GM12892 (cell line): ENCODE data around the gene TMEM121B.

Source experiments
- DNase-seq: peaks from one replicate; pipeline ENCODE4 v3.0.0; 2011; ENCODE audit not compliant: insufficient read length
- FAIRE-seq: peaks from 2 replicates; lab custom pipeline; 2011; peaks lifted over from hg19 to GRCh38; lab: Jason Lieb, UNC
- POLR2A ChIP-seq: IDR thresholded peaks from 2 replicates; pipeline ENCODE4 v1.6.1; 2011; ENCODE audit warnings: low read depth, low read length, control low read depth
- POLR2AphosphoS5 ChIP-seq: IDR thresholded peaks from 2 replicates; pipeline ENCODE4 v1.6.1; 2011; ENCODE audit warnings: low read depth, low read length, control low read depth
- TAF1 ChIP-seq: IDR thresholded peaks from 2 replicates; pipeline ENCODE4 v1.6.1; 2011; ENCODE audit warnings: low read depth, mild to moderate bottlenecking, control low read depth, low read length, borderline replicate concordance

Gene TMEM121B

GRCh38 chr22:17116572-17117330 lies 4.4 kb downstream of the TMEM121B start:
- FAIRE-seq, result no peak
- TF ChIP-seq POLR2A (no peak), POLR2AphosphoS5 (no peak), TAF1 (no peak)
- DNase-seq, result no peak

GRCh38 chr22:17115945-17116565 lies 5.1 kb downstream of the TMEM121B start:
- DNase-seq, result no peak
- FAIRE-seq, result no peak
- TF ChIP-seq TAF1, result no peak
- TF ChIP-seq POLR2AphosphoS5, result no peak
- no peak for TF ChIP-seq POLR2A

DNA sequence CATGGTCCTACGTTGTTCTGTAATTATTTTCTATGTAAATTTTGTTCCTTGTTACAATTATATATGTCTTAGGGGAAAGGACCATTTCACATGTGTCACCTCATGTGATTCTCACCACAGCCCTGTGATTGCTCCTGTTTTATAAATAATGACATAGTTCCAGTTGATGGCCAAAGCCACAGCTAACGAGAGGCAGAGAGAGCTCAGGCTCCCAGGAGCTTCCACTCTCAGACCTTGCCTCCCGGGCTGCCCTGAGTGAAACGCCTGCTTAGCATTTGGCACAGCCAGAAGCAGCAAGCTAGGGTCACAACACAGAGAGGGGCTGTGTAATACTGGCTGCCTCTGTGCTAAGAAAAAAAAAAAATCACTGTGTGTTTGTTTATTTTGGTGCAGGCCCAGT lies 5.9 kb downstream of the TMEM121B start:
- TF ChIP-seq TAF1 (no peak), POLR2AphosphoS5 (no peak), POLR2A (no peak)
- FAIRE-seq (no peak), DNase-seq (no peak)

- TF ChIP-seq POLR2A (no peak), TAF1 (no peak), POLR2AphosphoS5 (no peak)
- DNase-seq, result no peak
- FAIRE-seq, result no peak
Measured at GRCh38 chr22:17114898-17115235, 6.3 kb downstream of the TMEM121B start.

DNA sequence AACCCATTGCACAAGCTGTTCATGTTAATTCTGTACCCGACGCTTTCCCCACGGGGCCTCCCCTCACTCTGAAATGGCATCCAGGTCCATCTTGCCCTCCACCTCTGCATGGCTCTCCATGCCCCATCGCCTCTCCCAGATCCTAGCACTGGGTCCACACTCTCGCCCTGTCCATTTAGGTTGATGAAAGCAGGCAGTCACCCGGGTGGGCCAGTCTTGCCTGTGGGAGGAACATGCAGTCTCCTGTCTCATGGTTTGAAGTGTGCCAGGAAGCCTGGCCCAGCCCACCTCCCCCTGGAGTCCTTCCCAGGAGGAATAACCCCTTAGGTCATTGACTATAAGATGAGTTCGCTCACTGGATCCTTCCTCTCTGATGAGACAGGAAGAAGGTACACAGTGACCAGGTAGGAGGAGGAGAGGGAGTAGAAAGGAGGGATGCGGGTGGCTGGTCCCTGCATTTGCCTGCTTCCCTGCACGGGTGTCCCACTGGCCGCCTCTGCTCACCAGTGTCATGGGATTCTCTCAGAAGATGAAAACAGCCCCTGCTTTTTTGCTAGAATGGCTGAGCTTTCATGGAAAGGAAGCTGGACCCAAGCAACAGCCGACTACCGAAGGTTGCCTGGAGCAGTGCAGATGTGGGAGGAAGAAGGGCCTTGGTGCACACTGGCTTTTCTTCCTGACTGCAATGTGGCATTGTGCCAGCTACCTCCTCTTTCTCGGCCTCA lies 6.8 kb downstream of the TMEM121B start:
- DNase-seq (no peak), FAIRE-seq (no peak)
- TF ChIP-seq POLR2A (no peak), POLR2AphosphoS5 (no peak), TAF1 (no peak)

DNA sequence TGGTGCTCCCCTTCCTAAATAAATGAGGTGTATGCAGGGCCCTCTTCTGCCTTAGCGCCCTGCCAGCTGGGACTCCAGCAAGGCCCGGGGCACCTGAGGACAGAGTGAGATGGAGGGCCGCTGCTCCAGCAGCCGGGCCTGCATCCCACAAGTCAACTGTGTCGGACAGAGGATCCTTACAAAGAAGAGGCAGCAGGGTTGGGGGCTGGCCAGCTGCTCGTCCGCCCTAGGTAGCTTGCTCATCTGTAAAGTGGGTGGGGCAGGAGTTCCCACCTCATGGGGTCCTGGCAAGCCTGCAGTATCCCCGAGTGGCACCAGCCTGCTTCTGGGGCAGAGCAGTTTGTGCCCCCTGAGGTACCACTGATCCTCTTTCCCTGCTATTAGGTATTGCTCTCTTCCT lies 7.6 kb downstream of the TMEM121B start:
- TF ChIP-seq TAF1 (no peak), POLR2AphosphoS5 (no peak), POLR2A (no peak)
- DNase-seq (no peak), FAIRE-seq (no peak)

GRCh38 chr22:17112491-17113042 lies 8.6 kb downstream of the TMEM121B start:
- TF ChIP-seq POLR2AphosphoS5, result no peak
- TF ChIP-seq POLR2A, result no peak
- no peak for TF ChIP-seq TAF1
- DNase-seq (no peak), FAIRE-seq (no peak)

DNA sequence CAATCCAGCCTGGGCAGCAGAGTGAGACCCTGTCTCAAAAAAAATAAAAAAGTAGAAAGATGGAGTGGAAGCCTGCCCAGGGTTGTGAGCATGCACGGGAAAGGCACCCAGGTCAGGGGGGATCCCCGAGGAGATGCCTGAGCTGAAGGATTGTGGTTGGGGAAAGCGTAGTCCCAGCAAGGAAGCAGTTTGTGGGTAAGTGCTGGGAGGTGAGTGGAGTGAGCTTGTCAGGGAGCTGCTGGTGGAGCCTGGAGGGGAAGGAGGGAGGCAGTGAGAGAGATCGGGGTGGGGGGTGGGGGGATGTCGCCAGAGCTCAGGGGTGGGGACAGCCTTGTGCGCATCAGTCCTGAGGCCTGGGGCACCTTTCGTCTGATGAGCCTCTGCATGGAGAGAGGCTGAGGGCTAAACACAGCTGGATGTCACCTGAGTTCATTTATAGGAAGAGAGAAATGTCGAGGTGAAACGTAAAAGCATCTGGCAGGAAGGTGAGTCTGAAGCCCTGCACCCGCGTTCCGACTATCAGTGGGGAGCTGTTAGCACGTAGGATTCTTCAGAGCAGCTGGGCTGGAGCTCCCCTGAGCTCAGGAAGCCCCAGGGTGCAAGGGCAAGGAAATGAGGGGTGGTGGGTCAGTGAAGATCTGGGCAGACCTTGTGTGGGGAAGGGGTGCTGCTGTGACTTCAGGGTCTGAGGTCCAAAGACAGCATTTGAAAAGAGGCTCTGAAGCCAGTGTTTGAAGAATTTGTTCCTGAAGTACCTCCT lies 10.2 kb downstream of the TMEM121B start:
- DNase-seq (no peak), FAIRE-seq (no peak)
- TF ChIP-seq POLR2A (no peak), TAF1 (no peak), POLR2AphosphoS5 (no peak)

GRCh38 chr22:17109976-17110375 lies 11.2 kb downstream of the TMEM121B start:
- FAIRE-seq (no peak), DNase-seq (no peak)
- TF ChIP-seq TAF1 (no peak), POLR2A (no peak), POLR2AphosphoS5 (no peak)

GRCh38 chr22:17109113-17109865 lies 11.9 kb downstream of the TMEM121B start:
- DNase-seq (no peak), FAIRE-seq (no peak)
- no peak for TF ChIP-seq TAF1
- no peak for TF ChIP-seq POLR2AphosphoS5
- TF ChIP-seq POLR2A, result no peak

DNA sequence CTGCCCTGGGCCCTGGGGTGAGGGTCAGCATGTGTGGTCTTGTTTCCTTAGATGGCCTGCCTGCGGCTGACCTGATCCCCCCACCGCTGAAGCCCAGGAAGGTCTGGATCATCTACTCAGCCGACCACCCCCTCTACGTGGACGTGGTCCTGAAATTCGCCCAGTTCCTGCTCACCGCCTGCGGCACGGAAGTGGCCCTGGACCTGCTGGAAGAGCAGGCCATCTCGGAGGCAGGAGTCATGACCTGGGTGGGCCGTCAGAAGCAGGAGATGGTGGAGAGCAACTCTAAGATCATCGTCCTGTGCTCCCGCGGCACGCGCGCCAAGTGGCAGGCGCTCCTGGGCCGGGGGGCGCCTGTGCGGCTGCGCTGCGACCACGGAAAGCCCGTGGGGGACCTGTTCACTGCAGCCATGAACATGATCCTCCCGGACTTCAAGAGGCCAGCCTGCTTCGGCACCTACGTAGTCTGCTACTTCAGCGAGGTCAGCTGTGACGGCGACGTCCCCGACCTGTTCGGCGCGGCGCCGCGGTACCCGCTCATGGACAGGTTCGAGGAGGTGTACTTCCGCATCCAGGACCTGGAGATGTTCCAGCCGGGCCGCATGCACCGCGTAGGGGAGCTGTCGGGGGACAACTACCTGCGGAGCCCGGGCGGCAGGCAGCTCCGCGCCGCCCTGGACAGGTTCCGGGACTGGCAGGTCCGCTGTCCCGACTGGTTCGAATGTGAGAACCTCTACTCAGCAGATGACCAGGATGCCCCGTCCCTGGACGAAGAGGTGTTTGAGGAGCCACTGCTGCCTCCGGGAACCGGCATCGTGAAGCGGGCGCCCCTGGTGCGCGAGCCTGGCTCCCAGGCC lies 12.7 kb downstream of the TMEM121B start:
- DNase-seq (no peak), FAIRE-seq (no peak)
- TF ChIP-seq TAF1, result no peak

DNA sequence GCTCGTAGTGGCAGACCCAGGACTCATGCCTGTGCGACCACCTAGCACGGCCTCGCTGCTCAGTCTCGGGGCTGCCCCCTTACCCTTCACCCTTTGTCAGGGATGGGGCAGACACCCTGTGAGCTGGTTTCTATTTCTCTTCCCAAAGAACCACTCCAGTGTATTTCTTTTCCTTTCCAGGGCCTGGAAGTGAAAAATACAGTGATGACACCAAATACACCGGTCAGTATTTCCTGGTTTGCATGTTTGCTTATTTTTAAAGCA lies 13.7 kb downstream of the TMEM121B start:
- TF ChIP-seq POLR2AphosphoS5 (no peak), TAF1 (no peak), POLR2A (no peak)
- FAIRE-seq, result no peak
- no peak for DNase-seq
